GM18498 (cell line): Measurements from ENCODE around the gene P3H4.
"Not testable (repeated sequence)": the region's sequence is repeated elsewhere in the genome, so short reads cannot be mapped to it uniquely, and the experiment has no call there.

Source experiments
- ATAC-seq: cut with Tn5 transposase; IDR thresholded peaks from one replicate; pipeline ENCODE4 v1.9.1; 2021; ENCODE audit warnings: mild to moderate bottlenecking, moderate library complexity; ENCODE audit not compliant: unreplicated experiment

Gene P3H4

GRCh38 chr17:41811549-41812380 lies at the start of gene P3H4:
Gene P3H4, minus strand, starts transcription at chr17:41811949. Its CDS starts 34 bp downstream, at chr17:41811915.
- peak; percentile 79 for ATAC-seq

- no peak for ATAC-seq
Observed at GRCh38 chr17:41860254-41860931, 48.6 kb upstream of the P3H4 start.

- not testable (repeated sequence) for ATAC-seq
Observed at GRCh38 chr17:41851382-41851781, 39.6 kb upstream of the P3H4 start.

- ATAC-seq = no peak
Observed at GRCh38 chr17:41849251-41849990, 37.7 kb upstream of the P3H4 start.

GRCh38 chr17:41848788-41849187 lies 37.0 kb upstream of the P3H4 start:
- ATAC-seq = no peak

GRCh38 chr17:41844971-41845370 lies 33.2 kb upstream of the P3H4 start:
- no peak for ATAC-seq

- not testable (repeated sequence) for ATAC-seq
Observed at GRCh38 chr17:41840781-41841180, 29.0 kb upstream of the P3H4 start.

- not testable (repeated sequence) for ATAC-seq
Observed at GRCh38 chr17:41839448-41839847, 27.7 kb upstream of the P3H4 start.

GRCh38 chr17:41837761-41838538 lies 26.2 kb upstream of the P3H4 start, which contains the start of gene KLHL10:
Gene KLHL10, plus strand, starts transcription at chr17:41837825. Its CDS starts 108 bp downstream, at chr17:41837933.
- no peak for ATAC-seq

- no peak for ATAC-seq
Observed at GRCh38 chr17:41836550-41837196, 24.9 kb upstream of the P3H4 start.

GRCh38 chr17:41835800-41836549 lies 24.2 kb upstream of the P3H4 start, which contains the start of gene NT5C3B:
Gene NT5C3B, minus strand, starts transcription at chr17:41836232. Its CDS starts 39 bp downstream, at chr17:41836193.
- ATAC-seq = peak; percentile 62

GRCh38 chr17:41835214-41835799 lies 23.6 kb upstream of the P3H4 start:
- ATAC-seq = peak; percentile 33

- ATAC-seq = not testable (repeated sequence)
Observed at GRCh38 chr17:41829961-41830360, 18.2 kb upstream of the P3H4 start.

GRCh38 chr17:41825175-41825845 lies 13.6 kb upstream of the P3H4 start:
- ATAC-seq = no peak

- ATAC-seq = no peak
Observed at GRCh38 chr17:41824086-41824485, 12.3 kb upstream of the P3H4 start.

GRCh38 chr17:41823580-41823979 lies 11.8 kb upstream of the P3H4 start:
- ATAC-seq = no peak

GRCh38 chr17:41823141-41823524 lies 11.4 kb upstream of the P3H4 start:
- ATAC-seq = no peak
